SK-N-DZ (cell line): Measurements from ENCODE around the gene FTO. TPM values are rescaled to one million over a fixed set of nuclear protein-coding genes. Genes with fewer than 3 reads are reported as not detected.
"Not testable (repeated sequence)": the region's sequence is repeated elsewhere in the genome, so short reads cannot be mapped to it uniquely, and the experiment has no call there.

Experiments
- DNase-seq: peaks from one replicate; pipeline ENCODE4 v3.0.0-alpha.2; 2015; ENCODE audit warnings: low spot score
- polyA plus RNA-seq, 2 experiments: library from polyadenylated mRNA; depleted of rRNA; stranded (reverse); fragments of >200 nt; gene quantifications; 2 replicates each; pipeline ENCODE4 v1.2.3, GENCODE V29; 2014

FTO gene
- polyA plus RNA-seq (2014; cell fraction: cytosol; rRNA removed): 82.1 and 103 TPM in 2 replicates
- polyA plus RNA-seq (2014; cell fraction: nucleus; rRNA removed): 23.4 and 25.2 TPM in 2 replicates

DNA sequence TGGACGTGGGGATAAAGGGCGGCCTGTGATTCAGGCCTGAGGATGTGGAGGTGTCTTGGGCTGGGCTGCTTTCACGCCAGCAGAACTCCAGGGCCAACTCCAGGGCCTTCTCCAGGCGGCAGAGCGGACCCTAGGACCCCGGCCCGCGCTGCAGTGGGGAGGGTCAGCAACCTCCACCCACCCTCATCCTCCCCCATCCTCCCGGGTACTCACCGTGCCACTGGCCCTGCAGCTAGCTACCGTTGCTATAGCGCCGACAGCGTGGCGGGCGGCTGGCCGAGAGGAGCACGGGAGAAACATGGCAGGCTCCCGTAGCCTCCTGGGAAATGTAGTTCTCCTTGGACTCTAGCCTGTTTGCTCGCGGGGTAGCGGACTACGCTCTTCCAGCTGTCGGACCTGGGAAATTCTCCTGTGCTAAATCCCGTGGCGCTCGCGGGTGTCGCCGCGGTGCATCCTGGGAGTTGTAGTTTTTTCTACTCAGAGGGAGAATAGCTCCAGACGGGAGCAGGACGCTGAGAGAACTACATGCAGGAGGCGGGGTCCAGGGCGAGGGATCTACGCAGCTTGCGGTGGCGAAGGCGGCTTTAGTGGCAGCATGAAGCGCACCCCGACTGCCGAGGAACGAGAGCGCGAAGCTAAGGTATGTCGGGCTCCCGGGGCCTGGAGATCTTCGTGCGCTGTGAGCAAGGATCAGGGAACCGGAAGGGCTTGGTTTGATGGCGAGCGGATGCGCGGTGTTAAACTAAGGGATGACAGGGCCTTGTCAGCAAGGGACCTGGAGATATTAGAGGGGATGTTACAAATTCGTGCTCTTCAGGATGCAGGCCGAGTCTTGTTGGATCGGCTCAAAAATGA is at the start of gene FTO, which contains the start of gene RPGRIP1L:
FTO (plus strand) TSS at position 567 of the 855 bp plus-strand sequence.
RPGRIP1L (minus strand) TSS at position 270 of the 855 bp plus-strand sequence. CDS start 3,136 bp downstream, outside the sequence.
- DNase-seq: peak; percentile 99

DNA sequence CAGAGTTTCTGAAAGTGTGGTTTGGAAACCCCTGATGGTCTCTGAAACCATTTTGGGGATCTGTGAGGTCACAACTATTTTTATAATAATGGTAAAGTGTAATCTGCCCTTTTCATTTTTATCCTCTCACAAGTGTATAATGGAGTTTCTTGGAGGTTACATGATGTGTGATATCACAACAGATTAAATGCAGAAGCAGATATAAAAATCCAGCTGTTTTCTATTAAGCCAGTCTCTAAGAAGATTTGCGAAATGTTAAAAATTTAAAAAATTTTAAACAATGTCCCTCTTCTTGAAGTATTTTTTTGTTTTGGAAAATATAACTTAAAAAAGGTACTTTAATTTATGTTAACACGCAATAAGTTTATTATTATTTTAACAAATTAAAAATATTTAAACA is 49.0 kb upstream of the FTO start:
- DNase-seq: no peak

DNA sequence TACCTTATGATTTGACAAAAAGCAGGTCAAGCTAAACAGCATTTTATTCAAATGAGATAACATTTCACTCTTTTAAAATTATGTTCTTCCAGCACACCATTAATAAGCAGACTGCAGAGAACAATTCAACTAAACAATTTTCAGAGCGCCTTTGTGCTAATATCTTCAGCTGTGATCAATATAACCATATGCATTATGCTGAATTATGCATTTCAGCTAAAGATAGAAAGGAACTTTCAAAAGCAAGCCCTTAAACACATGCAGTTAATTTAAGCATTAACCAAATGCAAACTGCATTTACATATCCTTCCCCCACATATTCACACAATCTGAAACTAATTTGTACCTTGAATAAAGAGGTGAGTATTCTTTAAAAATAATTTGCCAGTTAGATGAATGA is 41.9 kb upstream of the FTO start:
- DNase-seq: no peak

DNA sequence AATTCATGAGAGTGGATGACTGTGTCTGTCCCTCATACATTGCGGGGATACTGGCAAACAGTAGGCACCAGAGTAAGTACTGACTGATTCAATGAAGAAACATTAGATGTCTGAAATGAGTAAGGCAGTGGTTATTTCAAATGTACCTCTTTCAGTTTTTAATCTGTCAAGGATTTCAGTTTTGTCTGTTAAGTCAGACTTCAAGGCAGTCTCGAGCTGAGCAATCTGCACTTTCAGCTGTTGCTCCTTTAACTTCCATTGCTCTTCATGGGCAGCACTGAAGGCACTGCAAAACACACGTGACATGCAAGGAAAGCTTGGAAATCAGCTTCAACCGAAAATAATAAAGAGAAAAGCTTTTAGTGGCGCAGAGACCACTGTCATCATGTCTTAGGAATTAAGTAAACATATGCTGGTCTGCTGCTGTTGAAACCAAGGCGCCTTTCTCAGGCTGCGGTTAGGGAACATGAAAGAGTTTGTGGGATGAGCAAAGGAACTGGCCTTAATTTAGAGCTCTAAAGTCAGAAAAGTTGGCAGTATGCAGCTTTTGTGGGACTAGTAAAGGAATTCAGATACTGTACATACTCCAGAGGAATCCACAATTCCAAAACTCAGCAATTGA is 39.1 kb upstream of the FTO start:
- no peak for DNase-seq

DNA sequence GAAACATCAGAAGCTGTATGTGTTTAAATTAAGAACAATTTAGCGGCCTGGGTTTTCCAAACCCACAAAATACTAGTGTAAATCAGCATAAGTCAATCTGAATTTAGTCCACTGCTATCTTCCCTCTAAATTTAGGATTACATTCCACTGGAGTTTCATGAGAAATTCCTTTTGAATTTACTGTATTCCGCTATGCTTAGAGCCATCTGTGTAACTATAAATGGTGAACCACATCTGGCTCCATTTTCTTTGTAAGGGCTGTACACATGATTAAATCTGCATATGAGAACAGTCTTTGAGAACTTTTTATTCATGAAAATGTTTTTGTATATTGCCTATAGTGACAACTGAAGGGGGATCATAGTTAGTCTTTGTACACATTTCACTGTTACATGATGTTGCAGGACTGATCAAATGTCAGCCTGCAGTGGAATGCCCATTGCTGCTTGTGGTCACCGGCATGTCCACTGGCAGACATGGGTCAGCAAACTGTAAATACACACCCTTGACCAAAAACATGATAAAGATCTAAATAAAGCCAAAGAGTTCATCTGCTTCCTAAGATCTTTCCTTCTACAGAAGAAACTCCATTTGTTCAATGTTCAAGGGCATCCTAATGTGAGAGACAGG is 37.1 kb upstream of the FTO start:
- DNase-seq: no peak

DNA sequence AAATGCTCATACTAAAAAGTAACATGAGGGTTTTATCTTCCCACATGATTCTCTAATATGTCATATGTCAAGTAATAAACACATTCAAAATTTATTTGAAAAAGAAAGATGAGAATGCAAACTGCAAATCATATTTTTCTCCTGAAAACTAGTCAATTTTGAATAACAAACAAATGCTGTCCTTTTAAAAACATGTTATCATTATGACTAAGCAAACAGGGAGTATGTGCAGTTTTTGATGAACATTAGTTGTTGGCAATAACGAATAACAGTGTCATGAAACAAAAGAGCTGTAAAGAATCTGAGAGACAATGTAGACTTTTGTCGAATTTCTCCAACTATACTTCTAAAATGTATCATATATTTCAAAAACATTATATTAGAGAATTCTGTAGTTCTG is 35.1 kb upstream of the FTO start:
- DNase-seq: no peak

DNA sequence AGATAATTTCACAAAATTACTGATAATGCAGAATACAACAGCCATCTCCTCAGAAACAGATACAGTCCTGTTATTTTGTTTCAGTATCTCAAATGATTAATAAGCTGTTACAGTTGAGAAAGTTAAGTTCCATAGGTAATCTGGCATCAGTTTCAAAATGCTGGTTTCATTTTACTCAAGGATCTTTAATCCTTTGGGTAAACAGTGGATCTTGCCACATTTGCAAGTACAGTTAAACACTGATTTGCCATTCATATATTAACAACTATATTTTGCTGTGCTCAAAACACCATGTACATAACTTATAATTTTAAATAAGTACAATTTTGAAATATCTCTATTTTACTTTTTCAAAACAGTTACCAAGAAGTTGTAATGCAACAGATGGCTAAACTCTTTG is 31.5 kb upstream of the FTO start:
- no peak for DNase-seq

DNA sequence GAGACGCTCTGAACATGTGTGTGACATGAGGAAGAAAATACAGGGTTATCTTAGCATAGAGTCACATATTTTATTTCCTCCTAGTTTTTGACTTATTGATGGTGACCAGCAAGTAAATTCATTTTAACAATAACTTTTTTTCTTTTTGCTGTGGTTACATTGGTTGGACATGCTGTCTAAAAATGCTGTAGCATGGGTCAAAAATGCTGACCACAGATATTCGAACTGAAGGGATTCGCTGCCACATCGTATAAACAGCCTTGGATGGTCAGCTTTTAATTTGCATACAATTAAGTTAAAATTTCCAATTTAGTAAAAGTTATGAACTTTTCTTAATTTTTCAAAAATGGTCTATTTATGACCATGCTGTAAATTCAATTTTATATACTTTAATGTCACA is 30.8 kb upstream of the FTO start:
- DNase-seq: no peak

DNA sequence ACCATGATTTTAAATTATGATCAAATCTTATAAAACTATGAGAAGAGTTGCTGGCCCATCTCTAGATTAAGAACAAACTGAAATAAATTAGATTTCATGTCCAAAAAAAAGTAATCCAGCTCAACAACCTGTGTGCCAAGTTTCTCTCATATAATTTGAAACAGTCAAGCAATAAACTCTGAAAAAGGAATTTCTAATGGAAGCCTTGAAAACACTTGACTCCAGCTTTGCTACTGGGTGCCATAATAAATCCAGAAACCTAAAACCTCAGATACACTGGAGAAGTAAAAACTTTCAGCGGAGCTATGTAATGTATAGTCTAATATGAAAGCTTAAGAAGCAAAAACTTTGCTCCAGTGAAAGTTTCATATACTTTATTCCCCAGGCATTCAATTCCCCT is 25.8 kb upstream of the FTO start:
- no peak for DNase-seq

DNA sequence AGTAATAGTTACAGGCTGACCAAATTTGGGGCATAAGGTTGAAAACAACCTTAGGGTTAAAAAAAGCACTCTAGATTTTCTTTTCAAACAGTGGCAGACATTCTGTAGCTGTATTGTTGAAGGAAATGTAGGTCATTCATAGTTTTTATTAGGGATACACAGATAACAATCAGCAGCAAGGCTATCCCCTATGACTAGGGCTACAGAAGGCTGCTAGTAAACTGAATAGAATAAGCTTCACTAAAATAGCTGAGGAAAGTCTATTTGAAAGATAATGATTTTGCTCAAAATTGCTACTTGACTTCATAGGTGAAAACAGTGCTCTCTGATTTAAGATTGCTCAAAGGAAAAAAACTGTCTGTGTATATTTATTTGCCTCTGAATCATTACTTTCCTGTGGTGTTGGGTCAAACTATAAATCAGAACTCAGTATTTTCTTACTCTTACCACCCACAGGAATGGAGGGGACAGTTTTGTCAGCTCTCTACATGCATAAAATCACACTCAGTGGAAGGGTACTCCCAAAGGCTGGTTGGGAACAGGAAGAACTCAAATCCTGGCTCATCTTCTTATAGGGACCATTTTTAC is 25.1 kb upstream of the FTO start:
- no peak for DNase-seq

DNA sequence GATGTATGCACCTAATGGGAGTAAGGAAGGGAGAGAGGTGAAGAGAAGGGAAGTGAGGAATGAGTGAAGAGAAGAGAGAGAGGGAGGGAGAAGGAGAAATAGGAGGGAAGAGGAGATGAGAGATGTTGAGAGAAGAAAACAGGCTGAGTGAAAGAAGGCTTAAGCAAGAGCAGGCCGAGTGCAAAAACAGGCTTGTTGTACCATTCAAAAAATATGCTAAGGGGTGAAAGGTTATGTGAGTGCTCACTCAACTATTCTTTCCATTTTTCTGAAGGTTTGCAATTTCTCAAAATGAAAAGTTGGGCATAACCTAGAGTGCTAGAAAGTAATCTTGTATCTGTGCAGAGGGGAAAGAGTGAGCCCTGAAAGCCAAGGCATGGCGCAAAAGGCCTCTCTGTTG is 23.2 kb upstream of the FTO start:
- DNase-seq: no peak

DNA sequence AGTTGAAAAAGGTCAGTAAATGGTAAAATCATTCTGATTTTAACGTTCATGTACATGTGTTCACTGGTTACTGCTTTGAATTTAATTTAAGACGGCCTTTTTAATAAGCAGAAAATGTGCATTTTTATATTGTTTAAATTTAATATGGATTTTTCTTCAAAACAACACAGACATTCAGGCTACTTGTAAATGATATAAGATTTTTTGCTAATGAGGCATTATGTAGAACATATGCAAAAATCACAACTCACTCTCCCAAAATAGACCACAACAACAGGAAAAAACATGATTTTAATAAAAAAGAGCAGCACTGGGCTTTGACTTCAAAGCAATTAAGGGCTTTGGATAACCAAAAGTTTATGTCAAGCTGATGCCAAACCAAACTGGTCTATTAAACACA is 22.6 kb upstream of the FTO start:
- DNase-seq: no peak

DNA sequence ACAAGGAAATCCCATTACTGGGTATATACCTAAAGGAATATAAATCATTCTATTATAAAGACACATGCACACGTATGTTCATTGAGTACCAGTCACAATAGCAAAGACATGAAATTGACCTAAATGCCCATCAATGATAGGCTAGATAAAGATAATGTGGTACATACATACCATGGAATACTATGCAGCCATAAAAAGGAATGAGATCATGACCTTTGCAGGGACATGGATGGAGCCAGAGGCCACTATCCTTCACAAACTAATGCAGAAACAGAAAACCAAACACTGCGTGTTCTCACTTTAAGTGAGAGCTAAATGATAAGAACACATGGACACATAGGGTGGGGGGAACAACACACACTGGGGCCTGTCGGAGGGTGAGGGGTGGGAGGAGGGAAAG is 18.6 kb upstream of the FTO start:
- DNase-seq: not testable (repeated sequence)

DNA sequence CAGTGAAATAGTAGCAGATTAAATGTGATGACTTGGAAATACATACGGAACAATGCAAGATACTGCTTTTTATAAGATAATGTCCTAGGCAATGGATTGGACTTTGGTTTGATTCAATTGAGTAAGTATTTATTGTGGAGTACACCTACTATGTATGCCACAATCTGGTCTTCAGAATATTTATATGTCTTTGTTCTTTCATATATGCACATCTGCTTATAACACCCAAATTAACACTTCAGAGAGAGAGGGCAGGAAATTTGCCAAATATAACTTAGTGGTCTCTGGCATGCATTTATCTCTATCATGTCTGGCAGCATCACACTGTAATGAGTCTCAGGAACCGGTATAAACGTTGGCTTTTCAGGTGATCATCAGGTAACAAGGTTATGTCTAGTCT is 17.2 kb upstream of the FTO start:
- DNase-seq: no peak

DNA sequence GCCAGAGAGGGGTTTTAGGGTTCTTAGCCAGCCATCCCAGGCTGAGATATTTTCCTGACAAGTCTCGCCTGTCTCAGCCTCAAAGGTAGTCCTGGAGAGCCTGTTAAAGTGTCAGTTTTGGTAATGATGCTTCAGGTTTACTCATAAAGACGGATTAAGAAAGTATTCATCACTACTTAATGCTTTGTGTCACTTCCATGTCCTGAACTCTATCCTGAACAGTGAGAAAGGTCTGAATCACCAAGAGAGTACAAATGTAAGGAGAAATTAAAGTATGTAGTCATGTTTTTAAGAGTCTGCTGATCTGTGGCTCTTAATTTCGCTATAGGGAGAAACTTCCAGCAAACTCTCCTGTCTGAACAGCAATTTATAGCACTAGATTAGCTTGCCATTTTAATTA is 14.3 kb upstream of the FTO start:
- DNase-seq: no peak

DNA sequence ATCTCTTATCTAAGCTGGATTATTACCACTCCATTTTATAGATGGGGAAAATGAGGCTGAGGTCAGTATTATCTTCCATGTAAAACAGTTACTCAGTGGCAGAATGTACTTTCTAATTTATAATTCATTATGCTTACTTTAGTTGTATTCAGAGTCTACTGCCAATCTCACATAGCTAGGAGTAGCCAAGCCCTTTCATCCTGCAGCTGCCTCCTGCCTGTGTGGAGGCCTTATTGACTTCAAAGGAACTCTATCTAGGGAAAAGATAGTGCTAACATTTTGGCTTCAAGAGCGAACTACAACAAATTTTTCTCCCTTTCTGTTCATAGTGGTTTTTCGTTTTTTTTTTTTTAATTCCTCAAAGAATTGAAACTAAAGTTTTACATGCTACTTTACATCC is 13.2 kb upstream of the FTO start:
- DNase-seq: no peak

DNA sequence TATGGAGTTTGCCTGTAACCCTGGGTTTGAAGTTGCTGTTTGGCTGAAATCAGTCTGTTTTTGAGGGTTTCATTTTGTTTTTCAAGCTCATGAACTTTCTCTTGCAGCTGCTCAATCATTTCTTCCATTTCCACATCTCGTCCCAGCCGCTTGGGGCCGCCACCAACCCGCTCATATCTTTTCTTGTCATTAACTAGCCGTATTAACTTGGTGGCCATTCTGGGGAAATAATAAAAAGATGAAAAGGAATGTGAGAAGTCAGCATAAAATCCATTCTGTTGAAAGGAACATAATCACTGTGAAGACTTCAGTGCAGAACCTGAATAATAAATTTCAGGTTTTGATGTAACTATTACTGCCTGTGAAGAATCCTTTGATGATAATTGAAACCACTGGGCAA is 11.8 kb upstream of the FTO start:
- no peak for DNase-seq

DNA sequence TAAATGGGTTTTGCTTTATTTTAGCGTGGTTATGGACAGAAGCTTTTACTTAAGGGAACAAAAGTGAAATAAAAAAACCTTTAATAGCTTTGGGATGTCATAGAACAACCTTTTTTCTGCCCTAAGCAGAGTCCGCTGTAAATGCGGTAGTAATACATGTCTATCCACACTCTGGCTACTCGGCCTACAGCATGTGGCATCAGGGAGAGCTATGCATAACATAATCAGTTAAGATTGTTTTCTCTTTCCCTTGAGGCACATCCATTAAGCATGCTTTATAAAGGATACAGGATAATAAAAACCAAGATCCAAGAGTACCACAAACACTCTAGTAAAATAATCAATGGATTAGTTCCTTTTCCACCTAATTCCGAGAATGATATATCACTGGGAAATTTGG is 10.6 kb upstream of the FTO start:
- no peak for DNase-seq

DNA sequence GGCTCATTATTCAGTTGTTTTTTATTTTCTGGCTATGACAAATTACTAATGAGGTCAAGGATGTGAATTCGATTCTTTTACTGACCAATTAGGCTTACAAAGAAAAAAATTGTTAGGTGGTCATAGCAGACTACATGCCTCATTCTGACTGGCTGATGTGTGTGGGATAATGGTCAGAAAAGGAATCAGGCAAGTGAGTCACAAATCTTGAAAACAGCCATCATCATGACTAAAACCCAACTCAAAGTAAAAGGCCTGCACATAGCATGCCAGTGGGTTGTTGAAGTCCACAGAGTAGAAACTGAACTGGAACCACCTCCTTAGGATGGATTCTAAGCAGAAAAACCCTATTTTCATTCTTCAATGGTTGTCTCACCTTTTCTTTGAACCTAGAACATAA is 8.9 kb upstream of the FTO start:
- DNase-seq: no peak

DNA sequence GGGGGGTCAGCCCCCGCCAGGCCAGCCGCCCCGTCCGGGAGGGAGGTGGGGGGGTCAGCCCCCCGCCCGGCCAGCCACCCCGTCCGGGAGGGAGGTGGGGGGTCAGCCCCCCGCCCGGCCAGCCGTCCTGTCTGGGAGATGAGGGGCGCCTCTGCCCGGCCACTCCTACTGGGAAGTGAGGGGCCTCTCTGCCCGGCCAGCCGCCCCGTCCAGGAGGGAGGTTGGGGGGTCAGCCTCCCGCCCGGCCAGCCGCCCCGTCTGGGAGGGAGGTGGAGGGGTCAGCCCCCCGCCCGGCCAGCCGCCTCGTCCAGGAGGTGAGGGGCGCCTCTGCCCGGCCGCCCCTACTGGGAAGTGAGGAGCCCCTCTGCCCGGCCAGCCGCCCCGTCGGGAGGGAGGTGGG is 5.7 kb upstream of the FTO start:
- not testable (repeated sequence) for DNase-seq

DNA sequence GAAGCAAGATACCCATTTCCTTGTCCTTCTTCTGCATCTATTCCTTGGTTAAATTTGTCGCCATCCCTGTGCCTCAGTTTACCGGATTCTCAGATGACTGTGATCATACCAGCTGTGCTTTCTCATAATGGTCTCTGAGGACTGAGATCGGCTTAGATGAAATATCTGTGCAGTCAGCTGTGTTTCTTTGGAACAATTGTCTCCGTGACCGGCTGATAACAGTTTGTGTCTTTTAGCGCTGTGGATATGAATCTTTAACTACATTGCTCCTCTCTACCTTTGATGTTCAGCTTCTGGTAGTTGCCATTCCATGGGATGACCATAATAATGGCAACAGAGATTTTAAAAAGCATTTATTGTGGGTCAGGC is 473 bp downstream of the FTO start:
- no peak for DNase-seq

DNA sequence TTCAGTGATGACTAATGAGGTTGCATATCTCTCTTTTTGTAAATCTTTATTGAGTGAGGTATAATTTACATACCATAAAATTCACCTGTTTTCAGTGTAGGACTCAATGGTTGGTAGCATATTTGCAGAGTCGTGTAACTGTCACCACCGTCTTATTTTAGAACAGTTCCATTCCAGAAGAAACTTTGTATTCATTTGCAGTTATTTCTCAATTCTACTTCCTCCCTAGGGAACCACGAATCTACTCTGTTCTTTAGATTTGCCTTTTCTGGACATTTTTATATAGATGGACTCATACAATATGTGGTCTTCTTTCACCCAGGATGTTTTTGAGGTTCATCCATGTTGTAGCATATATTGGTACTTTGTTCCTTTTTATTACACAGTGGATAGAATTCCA is 3.7 kb downstream of the FTO start:
- DNase-seq: no peak
